GM12878 (cell line): Measurements from ENCODE around the gene DUSP12.

Experiments
- CTCF ChIP-seq, 3 experiments: IDR thresholded peaks in 2 of 3; conservative IDR thresholded peaks in 1 of 3; 2 replicates each; pipeline ENCODE4 v1.5.1; 2011; ENCODE audit warnings: low read depth in 3 of 3, low read length in 3 of 3, mild to moderate bottlenecking in 3 of 3, control low read depth in 2 of 3, moderate library complexity in 2 of 3, inconsistent platforms in 1 of 3, mixed read lengths in 1 of 3; ENCODE audit not compliant: control insufficient read depth in 2 of 3, insufficient read depth in 1 of 3; ENCODE audit errors: extremely low read depth in 1 of 3
- KDM1A ChIP-seq: fragments of 200-600 bp; sonication (generic); IDR thresholded peaks from 2 replicates; pipeline ENCODE4 v1.6.1; 2016; ENCODE audit warnings: borderline replicate concordance
- MAX ChIP-seq: IDR thresholded peaks from 2 replicates; pipeline ENCODE4 v1.6.1; 2012; ENCODE audit warnings: low read depth, low read length, improper control_type of control experiment
- MYC ChIP-seq: IDR thresholded peaks from 2 replicates; pipeline ENCODE4 v1.6.1; 2011; ENCODE audit warnings: mild to moderate bottlenecking, low read length, moderate library complexity, inconsistent platforms; ENCODE audit not compliant: insufficient read depth, insufficient replicate concordance, insufficient read length, severe bottlenecking
- NFYA ChIP-seq: IDR thresholded peaks from 2 replicates; pipeline ENCODE4 v1.6.1; 2011; ENCODE audit warnings: low read depth, mild to moderate bottlenecking, low read length, improper control_type of control experiment, borderline replicate concordance
- NRF1 ChIP-seq: conservative IDR thresholded peaks from 2 replicates; pipeline ENCODE4 v1.6.1; 2011; ENCODE audit warnings: mild to moderate bottlenecking, low read depth, low read length, improper control_type of control experiment
- RCOR1 ChIP-seq: conservative IDR thresholded peaks from 2 replicates; pipeline ENCODE4 v1.6.1; 2012; ENCODE audit warnings: low read depth, low read length, improper control_type of control experiment
- SIX5 ChIP-seq: IDR thresholded peaks from 2 replicates; pipeline ENCODE4 v1.6.1; 2011; ENCODE audit warnings: mild to moderate bottlenecking, low read depth, low read length, moderate library complexity; ENCODE audit not compliant: severe bottlenecking
- SREBF1 ChIP-seq: IDR thresholded peaks from 2 replicates; pipeline ENCODE4 v1.6.1; 2012; ENCODE audit warnings: mild to moderate bottlenecking, low read length
- STAT3 ChIP-seq: IDR thresholded peaks from 2 replicates; pipeline ENCODE4 v1.6.1; 2011; ENCODE audit warnings: low read depth, low read length, improper control_type of control experiment
- ZBTB4 ChIP-seq: fragments of 450-650 bp; formaldehyde crosslinking; IDR thresholded peaks from 2 replicates; pipeline ENCODE4 v1.4.0; 2022; ENCODE audit warnings: mild to moderate bottlenecking, moderate library complexity

GRCh38 chr1:161770250-161770649 lies 20.7 kb downstream of the DUSP12 start:
- TF ChIP-seq RCOR1 (no peak), CTCF (IDR thresholded peaks at IDR 0.05 in 2 of 3, conservative IDR thresholded peaks at IDR 0.05 in 1 of 3; ENCODE audit: control insufficient read depth in 2 of 3, extremely low read depth in 1 of 3, insufficient read depth in 1 of 3, low read depth in 3 of 3, low read length in 3 of 3) (no peak), MYC (no peak), SREBF1 (no peak), MAX (no peak), ZBTB4 (CRISPR knock-in tag) (no peak), SIX5 (no peak), NFYA (no peak), KDM1A (no peak), NRF1 (no peak), STAT3 (no peak)
